AG09319 (cell line): ENCODE results near the gene XRCC2.
"Not testable (repeated sequence)": the region's sequence is repeated elsewhere in the genome, so short reads cannot be mapped to it uniquely, and the experiment has no call there.

Experiments used
- DNase-seq: peaks from one replicate; pipeline ENCODE4 v3.0.0-alpha.2; 2010; ENCODE audit warnings: low read depth; ENCODE audit errors: extremely low read depth
- CTCF ChIP-seq: IDR thresholded peaks from 2 replicates; pipeline ENCODE4 v1.5.1; 2011; ENCODE audit warnings: low read depth, mild to moderate bottlenecking, inconsistent platforms, low read length, moderate library complexity

Gene XRCC2

DNA sequence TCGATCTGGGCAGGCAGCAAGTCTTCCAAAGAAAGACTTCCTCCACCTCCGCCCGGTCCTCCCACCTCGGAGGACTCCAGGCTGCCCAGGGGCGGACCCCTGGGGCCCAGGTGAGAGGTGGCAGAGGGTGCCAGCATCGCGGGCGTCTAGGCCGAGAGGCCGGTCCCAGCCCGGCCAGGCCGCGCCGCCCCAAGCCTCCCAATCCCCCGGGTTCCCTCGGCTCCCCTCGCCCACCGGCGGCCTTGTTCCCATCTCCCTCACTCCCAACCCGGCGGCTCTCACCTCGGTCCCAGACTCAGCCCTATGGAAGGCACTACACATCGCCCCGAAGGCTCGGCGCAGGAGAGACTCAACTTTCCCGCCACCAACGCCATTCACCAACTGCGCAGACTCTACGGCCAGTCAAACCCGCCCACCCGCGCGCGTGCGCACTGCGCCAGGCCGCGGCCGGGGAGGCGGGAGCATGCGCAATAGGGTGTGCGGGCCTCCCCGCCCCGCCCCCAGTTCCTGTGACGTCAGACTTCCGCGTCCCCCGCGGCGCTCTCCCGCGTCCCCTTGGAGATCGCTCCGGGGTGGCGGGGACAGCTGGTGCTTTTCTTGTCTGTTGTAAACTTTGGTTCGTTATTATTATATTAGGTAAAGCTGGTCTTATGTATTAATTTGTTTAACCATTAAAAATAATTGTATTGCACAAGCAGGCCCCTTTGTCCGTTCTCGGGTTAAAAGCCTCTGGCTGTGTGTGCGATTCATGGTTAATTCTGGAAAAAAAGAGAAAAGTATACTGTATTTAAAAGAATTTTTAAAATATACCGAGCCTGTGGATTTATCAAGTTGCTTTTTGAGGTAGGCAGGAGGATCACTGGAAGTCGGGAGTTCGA is at the start of gene XRCC2:
XRCC2 (minus strand) TSS at position 383 of the 878 bp plus-strand sequence; CDS start at position 321, 62 bp downstream.
- peak; percentile 79 for DNase-seq
- no peak for TF ChIP-seq CTCF

DNA sequence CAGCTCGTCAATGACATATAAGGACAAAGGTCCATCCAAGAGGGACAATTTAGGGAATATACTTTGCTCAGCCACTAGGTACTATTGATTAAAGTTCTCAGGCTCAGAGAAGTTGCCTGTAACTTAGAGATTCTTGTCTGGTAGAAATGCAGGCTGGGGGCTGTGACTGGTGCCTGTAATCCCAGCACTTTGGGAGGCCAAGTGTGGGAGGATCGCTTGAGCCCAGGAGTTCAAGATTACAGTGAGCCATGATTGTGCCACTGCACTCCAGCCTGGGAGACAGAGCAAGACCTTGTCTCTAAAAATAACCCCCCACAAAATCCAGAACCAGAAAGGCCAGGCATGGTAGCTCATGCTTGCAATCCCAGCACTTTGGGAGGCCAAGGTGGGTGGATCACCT is 47.4 kb upstream of the XRCC2 start:
- no peak for TF ChIP-seq CTCF
- no peak for DNase-seq

DNA sequence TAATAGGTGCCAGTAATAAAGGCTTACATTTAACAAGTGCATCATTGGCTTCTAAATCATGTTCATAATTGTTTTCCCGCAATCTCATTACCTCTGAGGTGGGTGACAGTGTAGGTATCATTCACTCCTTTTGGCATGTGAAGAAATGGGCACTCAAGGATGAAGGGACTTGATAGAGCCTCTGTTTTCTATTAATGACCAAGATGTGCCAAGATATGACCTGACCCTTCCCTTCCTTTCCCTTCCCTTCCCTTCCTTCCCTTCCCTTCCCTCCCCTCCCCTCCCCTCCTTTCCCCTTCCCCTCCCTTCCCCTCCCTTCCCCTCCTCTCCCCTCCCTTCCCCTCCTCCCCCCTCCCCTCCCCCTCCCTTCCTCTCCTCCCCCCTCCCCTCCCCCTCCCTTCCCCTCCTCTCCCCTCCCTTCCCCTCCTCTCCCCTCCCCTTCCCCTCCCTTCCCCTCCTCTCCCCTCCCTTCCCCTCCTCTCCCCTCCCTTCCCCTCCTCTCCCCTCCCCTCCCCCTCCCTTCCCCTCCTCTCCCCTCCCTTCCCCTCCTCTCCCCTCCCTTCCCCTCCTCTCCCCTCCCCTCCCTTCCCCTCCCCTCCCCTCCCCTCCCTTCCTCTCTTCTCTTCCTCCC is 36.6 kb upstream of the XRCC2 start:
- not testable (repeated sequence) for DNase-seq

DNA sequence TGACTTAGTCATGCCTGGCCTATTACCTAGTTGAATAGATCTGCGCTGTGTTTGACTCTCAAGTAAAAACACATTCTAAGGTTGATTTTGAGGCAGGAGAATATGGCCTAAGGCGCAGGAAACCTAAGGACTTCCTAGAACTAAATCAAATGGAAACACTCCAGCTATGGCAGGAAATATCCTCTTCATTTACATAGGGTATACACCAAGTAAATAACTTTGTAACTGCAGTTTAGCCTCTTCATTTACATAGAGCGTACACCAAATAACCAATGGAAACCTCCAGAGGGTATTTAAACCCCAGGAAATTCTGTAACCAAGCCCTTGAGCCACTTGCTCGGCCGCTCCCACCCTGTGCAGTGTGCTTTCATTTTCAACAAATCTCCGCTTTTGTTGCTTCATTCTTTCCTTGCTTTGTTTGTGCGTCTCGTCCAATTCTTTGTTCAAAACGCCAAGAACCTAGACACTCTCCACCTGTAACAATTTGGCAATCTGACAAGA is 35.6 kb upstream of the XRCC2 start:
- no peak for DNase-seq
- TF ChIP-seq CTCF, result no peak

- DNase-seq, result no peak
- no peak for TF ChIP-seq CTCF
These were observed 34.2 kb upstream of the XRCC2 start for GRCh38 chr7:152710153-152710442.

- no peak for DNase-seq
- TF ChIP-seq CTCF, result no peak
These were observed 33.6 kb upstream of the XRCC2 start for GRCh38 chr7:152709287-152710152.

DNA sequence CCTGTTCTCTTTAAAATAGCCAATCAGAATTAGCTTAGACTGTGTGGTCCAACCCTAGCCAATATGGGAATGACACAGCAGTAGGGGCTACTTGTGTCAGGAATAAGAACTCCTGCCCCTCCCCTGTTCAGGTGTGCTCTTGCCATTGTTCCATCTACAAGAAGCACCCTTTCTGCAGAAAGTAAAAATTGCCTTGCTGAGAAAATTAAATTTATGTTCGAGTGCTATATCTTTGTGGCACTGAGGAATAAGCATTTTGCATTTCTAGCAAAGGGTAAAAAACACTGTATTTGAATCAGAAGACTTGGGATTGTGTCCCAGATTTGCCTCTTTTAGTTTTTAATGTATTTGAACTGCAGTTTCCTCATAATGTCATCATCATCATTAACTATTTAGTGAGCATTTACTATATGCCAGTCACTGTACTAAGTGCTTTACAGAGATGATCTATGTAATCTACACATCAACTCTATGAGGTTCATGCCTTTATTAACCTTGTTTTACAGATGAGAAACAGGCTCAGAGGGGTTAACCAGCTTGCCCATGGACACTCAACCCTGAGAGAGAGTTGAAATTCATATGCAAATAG is 28.9 kb upstream of the XRCC2 start:
- no peak for TF ChIP-seq CTCF
- no peak for DNase-seq
